ENCODE data around the gene FOSL1.

DNA sequence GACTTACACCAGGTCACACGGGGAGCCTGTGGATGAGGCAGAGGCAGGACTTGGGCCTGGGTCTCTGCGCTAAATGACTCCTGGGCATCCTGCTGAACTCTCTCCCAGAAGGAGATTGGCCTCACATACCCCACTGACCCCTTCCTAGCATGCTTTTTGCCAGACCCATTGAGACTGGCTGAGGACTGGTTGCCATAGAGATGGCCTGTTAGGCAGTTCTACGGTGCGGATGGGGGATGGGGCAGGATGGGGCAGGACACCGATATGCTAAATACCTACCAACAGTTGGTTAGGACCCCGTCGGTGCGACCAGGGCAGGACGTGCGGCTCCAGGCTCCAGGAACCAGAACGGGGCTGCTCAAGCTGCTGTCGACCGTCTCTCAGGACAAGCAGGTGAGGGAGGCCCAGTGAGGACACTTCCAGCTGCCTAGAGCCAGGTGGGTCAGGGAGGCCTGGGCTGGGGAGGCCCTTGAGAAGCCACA lies 45.3 kb upstream of the FOSL1 start, which contains the start of gene TSGA10IP:
- no peak for TF ChIP-seq CTCF (IDR thresholded peaks at IDR 0.05)
- TF ChIP-seq EZH2 (IDR thresholded peaks at IDR 0.05; ENCODE audit: borderline replicate concordance, insufficient read depth, low read depth, low read length, poor library complexity, severe bottlenecking), result no peak
